Omental fat pad (tissue), 4 donors: ENCODE results near the gene STON2. TPM values are rescaled to one million over a fixed set of nuclear protein-coding genes. Genes with fewer than 3 reads are reported as not detected.

Source experiments
- ATAC-seq: fragments of 150-250 bp; one replicate; pipeline ENCODE4 v1.9.1; 2016; ENCODE audit warnings: mild to moderate bottlenecking, moderate library complexity; ENCODE audit not compliant: low FRiP score
- DNase-seq: peaks from one replicate; pipeline ENCODE4 v3.0.0-alpha.2; 2019; ENCODE audit warnings: low spot score
- CTCF ChIP-seq, 3 donors: fragments of 450-650 bp; IDR thresholded peaks; one replicate each; pipeline ENCODE4 v1.5.1; 2016 to 2017; ENCODE audit warnings: antibody characterized with exemption in 3 of 3, mild to moderate bottlenecking in 3 of 3, moderate library complexity in 2 of 3
- total RNA-seq, 4 donors: library from RNA; depleted of rRNA; stranded (reverse); fragments of >200 nt; gene quantifications; one replicate each; pipeline ENCODE4 v1.1.0, GENCODE V29; 2016

Gene STON2
- total RNA-seq, 4 donors from 2014 or later, result 8.0 to 31.4 (median 18.6) TPM

DNA sequence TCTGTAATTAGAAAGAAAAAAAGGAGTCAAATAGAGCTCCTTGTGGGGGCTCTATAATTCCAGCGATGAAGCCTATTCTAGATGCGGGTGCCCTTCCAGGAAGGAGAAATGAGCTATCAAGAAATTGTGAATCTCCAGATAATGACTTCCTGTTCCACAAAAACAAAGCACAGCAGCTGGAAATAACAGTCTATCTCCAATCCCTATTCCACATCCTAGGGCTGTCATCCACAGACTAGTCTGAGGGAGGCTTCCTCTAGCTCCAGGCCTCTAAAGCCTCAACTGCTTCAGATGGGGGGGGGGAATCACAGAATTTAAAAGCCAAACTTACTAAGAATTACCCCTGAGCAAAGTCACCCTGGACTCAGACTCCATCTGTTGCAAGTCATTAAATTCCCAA, 102.0 kb downstream of the STON2 start:
- TF ChIP-seq CTCF (IDR thresholded peaks at IDR 0.05), result no peak
- ATAC-seq (no peak), DNase-seq (no peak)

DNA sequence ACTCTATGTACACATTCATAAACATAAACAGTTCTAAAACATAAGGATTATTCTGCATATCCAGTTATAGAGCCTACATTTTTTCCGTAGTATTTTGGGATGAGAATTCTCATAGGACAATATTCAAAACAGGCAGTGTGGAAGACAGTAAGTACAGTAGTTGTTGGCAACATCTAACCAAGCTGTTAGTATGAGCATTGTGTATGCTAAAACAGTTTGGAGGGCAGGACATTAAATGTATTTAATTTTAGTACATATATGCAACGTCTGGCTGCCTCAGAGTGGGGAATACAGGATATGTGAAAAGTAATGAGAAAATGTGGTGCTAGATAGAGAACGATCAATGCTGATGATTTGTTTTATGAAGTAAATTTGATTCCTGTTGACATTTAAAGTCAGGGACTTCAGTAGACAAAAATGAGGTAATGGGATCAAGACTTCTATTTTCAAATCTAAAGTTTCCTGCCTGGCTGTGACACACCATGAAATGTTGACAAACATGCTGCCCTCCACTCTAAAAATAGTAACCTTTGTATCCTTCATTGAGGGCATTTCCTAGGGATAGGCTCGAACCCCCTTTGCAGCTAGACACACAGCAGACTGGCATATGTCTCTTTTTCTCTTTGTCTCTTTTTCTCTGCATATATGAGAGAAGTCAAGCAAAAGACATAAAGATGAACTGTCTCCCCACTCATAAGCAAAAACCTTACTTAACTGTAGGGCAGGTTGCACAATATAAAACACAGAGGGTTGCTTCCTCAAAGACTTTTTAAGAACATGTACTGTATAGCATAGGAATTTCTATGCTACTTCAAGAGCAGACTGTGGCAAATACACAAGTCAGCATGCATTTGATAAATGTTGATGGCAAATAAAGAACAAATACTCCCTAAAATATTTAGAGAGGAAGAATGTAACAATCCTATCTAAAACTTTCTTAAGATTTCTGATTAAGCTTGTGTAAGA, 103.9 kb downstream of the STON2 start:
- DNase-seq (no peak), ATAC-seq (no peak)
- TF ChIP-seq CTCF (IDR thresholded peaks at IDR 0.05), result no peak

GRCh38 chr14:81289516-81289915, 110.6 kb downstream of the STON2 start:
- ATAC-seq (no peak), DNase-seq (no peak)
- TF ChIP-seq CTCF (IDR thresholded peaks at IDR 0.05), result no peak

DNA sequence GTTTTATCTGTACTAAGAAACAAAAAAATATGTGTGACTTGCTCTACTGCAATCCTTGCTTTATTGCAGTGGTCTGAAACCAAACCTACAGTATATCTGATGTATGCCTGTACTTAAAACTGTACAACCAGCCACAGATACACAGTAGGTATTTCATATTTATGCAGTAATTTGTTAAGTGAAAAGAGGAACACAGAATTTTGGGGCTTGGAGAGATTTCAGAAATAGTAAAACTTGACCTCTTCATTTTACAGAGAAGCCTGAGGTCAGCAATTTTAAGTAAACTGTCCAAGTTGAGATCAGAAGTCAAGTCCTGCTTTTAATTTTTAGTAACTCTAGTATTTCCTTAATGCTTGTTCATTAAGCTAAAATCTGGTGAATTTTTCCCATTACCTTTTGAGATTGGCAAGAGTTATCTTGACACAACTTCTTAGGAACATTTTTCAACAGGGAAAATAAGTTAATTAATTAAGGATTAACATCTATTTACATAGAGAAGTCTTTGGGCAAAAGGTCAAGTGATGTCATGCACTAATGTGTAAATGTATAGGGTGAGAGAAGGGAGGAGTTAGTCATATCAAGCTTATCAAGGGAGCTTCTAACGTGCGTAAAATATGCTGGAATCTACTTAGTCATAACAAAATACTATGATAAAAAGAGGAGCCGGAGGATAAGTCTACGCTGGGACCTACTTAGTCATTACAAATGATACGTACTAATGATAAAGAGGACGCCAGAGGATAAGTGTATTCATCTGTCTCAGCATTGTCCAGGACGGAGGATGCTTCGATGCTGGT, 113.4 kb downstream of the STON2 start:
- TF ChIP-seq CTCF (IDR thresholded peaks at IDR 0.05), result no peak
- ATAC-seq (peak; percentile 54), DNase-seq (no peak)

DNA sequence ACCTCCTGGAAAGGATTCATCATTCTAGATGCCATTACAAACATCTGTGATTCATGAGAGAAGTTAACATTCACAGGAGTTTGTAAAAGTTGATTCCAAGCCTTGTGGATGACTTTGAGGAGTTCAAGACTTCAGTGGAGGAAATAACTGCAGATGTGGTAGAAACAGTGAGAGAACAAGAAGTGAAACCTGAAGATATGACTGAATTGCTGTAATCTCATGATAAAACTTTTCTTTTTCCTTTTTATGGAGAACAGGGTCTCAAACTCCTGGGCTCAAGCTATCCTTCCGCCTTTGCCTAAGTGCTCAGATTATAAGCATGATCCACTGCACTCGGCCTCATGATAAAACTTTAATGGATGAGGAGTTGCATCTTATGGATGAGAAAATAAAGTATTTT, 114.9 kb downstream of the STON2 start:
- no peak for TF ChIP-seq CTCF (IDR thresholded peaks at IDR 0.05)
- DNase-seq, result no peak
- ATAC-seq, result no peak

- DNase-seq (no peak), ATAC-seq (no peak)
- no peak for TF ChIP-seq CTCF (IDR thresholded peaks at IDR 0.05)
Measured at GRCh38 chr14:81281332-81281731, 118.8 kb downstream of the STON2 start.
